Measurements from ENCODE around the gene ELOVL5. TPM values are rescaled to one million over a fixed set of nuclear protein-coding genes. Genes with fewer than 3 reads are reported as not detected.
"Not testable (repeated sequence)": the region's sequence is repeated elsewhere in the genome, so short reads cannot be mapped to it uniquely, and the experiment has no call there.

ELOVL5 gene
- total RNA-seq, 1 experiment from 2014 or later, result 12.4 TPM

DNA sequence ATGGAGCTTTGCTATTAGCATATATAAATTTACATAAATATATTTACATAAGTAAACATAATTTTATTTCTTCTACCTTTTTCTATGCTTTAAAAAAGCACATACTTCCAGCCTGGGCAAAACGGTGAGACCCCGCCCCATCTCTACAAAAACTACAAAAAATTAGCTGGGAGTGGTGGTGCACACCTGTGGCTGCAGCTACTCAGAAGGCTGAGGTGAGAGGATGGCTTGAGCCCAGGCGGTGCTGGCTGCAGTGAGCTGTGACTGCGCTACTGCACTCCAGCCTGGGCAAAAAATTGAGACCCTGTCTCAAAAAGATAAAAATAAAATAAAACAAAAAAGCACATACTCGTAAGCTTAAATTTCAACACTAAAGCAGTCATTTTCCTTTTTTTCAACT is 30.3 kb downstream of the ELOVL5 start:
- no peak for DNase-seq
- Histone ChIP-seq H3K36me3 (no peaks in the 10 kb centered on the region), H3K4me3 (no peak overlapping the region), H3K27me3 (no peaks in the 10 kb centered on the region), H3K9me3 (no peaks in the 10 kb centered on the region)

DNA sequence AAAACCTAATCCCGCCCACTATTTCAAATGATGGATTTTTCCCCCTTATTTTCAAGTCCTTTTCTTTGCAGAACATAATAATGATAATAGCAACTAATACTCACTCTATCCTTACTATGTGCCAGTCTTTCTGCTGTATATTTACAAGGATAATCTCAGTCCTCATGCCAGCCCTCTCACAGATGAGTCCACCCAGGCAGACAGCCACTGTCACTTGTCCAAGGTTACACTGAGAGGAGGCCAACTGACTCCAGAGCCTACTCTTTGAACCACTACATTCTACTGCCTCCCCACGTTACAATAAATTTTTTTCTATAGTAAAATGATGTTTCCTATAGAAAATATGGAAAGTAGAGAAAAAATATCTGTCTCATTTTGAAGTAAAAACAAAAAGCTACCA is 30.9 kb downstream of the ELOVL5 start:
- H3K36me3 ChIP-seq, result no peaks in the 10 kb centered on the region
- no peaks in the 10 kb centered on the region for H3K27me3 ChIP-seq
- no peaks in the 10 kb centered on the region for H3K9me3 ChIP-seq
- no peak overlapping the region for H3K4me3 ChIP-seq
- DNase-seq, result no peak

DNA sequence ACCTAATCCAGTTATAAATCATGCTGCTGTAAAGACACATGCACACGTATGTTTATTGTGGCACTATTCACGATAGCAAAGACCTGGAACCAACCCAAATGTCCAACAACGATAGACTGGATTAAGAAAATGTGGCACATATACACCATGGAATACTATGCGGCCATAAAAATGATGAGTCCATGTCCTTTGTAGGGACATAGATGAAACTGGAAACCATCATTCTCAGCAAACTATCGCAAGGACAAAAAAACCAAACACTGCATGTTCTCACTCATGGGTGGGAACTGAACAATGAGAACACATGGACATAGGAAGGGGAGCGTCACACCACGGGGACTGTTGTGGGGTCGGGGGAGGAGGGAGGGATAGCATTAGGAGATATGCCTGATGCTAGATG is 31.5 kb downstream of the ELOVL5 start:
- not testable (repeated sequence) for H3K9me3 ChIP-seq, H3K36me3 ChIP-seq, DNase-seq, H3K4me3 ChIP-seq, H3K27me3 ChIP-seq

DNA sequence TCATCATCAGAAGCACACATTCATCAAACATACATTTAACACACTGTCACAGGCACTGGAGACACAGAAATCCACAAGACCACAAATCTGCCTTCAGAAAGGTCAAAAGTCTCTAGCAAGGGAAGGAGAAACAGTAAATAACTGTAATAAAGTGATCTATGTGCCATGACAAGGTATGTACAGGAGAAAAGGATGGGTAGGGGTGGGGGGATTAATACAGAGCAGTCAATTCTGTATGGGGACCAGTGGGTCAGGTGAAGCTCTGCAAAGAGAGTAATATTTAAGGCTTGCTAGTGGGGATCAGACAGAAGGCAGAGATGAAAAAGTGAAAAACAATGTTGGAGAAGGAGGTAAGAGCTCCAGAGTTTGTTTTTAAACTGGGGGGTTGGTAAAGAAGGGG is 32.6 kb downstream of the ELOVL5 start:
- Histone ChIP-seq H3K9me3 (no peaks in the 10 kb centered on the region), H3K36me3 (no peaks in the 10 kb centered on the region), H3K4me3 (no peak overlapping the region), H3K27me3 (no peaks in the 10 kb centered on the region)
- no peak for DNase-seq

DNA sequence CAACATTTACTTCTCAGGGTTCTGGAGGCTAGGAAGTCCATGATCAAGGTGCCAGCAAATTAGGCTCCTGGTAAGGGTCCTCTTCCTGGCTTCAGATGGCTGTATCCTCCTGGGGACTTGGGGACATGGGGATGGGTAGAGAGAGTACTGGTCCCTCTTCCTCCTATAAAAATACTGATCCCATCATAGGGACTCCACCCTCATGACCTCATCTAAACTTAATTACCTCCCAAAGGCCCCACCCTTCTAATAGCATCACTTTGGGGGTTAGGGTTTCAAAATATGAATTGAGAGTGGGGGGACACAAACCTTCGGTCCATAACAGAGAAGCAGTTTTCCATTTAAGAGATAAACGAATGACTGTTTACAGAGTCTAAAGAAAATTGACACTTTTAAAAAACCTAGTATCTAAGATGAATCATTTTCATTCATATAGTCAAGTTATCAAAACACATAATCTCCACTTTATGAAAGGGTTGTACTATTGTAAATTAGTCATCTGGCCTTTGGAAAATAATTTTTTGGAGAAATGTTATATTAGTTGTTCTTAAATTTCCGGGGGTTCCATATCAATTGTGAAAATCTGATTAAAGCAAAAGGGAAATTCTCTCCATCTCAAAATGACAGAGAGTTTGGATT is 33.5 kb downstream of the ELOVL5 start:
- Histone ChIP-seq H3K4me3 (no peak overlapping the region), H3K36me3 (no peaks in the 10 kb centered on the region; the same call in 1 of the 2 replicates), H3K27me3 (no peaks in the 10 kb centered on the region), H3K9me3 (no peaks in the 10 kb centered on the region)
- no peak for DNase-seq

DNA sequence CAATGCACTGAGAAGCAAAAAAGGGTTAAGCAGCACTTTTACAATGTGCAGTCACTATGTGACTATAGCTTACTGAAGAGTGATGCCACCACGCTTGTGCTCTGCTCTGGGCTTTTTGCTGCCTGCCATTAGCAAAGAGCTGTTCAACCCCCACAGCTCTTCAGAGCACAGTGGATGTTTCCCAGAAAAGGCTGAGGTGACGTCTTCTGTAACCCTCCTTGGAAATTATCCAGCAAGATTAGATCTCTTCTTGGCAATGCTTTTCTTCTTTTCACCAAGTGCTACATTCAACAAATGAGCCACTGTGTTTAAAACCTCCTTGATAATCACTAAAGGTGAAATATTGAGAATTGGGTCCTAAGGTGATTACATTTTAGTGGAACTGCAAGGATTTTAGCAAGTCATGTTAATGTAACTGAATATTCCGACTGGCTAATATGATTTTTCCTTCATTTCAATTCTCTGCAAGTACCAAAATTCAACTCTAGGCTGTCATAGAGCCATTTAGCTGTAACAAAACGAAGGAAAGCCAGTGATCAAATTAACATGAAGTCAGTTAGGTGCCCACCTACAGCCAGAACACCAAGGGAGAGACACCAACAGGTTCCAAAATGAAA is 34.9 kb downstream of the ELOVL5 start:
- no peak overlapping the region for H3K4me3 ChIP-seq
- no peaks in the 10 kb centered on the region for H3K9me3 ChIP-seq
- no peak for DNase-seq
- no peaks in the 10 kb centered on the region for H3K27me3 ChIP-seq
- H3K36me3 ChIP-seq, result no peaks in the 10 kb centered on the region; the same call in 1 of the 2 replicates

DNA sequence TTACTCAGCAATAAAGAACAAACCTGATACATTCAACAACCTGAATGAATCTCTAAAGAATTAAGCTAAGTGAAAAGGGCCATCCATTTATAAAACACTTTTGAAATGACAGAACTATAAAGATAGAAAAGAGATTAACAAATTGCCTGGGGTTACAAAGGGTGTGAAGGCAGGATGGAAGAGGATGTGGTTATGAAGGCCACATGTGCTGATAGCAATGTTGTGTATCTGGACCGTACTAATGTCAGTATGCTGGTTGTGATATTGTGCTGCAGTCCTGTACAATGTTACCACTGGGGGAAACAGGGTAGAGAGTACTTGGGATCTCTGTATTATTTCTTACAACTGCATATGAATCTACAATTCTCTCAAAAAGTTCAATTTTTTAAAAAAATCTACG is 36.4 kb downstream of the ELOVL5 start:
- Histone ChIP-seq H3K27me3 (no peaks in the 10 kb centered on the region), H3K36me3 (no peaks in the 10 kb centered on the region; the same call in 1 of the 2 replicates), H3K9me3 (no peaks in the 10 kb centered on the region), H3K4me3 (no peak overlapping the region)
- no peak for DNase-seq

DNA sequence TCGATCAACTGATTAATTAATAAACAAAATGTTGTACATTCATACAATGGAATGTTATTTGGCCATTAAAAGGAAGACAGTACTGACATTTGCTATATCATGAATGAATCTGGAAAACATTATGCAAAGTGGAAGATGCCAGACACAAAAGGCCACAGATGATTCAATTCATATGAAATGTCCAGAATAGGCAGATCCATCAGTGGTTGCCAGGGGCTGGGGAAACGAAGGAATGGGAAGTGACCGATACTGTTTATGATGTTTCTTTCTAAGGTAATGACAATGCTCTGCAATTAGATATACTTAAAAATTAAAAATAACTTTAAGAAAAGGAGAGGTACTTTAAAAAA is 37.2 kb downstream of the ELOVL5 start:
- no peaks in the 10 kb centered on the region for H3K27me3 ChIP-seq
- peak; percentile 39 for DNase-seq
- H3K36me3 ChIP-seq, result no peaks in the 10 kb centered on the region; the same call in 1 of the 2 replicates
- H3K4me3 ChIP-seq, result no peak overlapping the region
- no peaks in the 10 kb centered on the region for H3K9me3 ChIP-seq

DNA sequence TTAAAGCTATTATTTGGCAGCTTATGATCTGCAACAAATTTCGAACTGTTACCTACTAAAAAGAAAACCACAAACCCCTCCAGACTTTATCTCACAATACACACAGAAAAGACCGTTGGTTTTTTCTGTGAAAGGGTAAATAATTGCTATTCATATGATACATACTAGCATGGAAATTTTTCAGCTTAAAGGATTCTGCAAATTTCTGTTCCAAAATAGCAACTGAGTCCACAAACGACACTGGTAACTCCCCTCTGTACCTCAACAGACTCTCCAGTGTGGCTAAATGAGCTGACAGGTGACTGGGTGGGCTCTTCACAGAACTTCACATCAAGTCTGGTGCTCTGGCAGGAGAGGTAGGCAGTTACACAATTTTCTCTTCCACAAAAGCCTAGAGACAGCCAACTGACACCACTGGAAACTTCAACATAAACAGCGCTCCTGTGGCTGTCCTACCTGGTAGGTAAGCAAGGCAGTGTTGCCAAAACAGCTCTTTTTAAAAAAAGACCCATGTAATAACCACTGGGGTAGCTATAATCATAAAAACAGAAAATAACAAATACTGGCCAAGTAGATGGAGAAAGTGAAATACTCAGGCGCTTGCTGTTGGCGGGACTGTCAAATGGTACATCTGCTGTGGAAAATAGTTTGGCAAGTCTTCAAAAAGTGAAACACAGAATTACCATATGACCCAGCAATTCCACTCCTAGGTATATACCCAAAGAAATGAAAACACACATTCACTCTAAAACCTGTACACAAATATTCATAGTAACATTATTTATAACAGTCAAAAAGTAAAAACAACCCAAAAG is 37.8 kb downstream of the ELOVL5 start:
- no peaks in the 10 kb centered on the region for H3K9me3 ChIP-seq
- H3K4me3 ChIP-seq, result no peak overlapping the region
- DNase-seq, result no peak
- H3K36me3 ChIP-seq, result no peaks in the 10 kb centered on the region; the same call in 1 of the 2 replicates
- H3K27me3 ChIP-seq, result no peaks in the 10 kb centered on the region

DNA sequence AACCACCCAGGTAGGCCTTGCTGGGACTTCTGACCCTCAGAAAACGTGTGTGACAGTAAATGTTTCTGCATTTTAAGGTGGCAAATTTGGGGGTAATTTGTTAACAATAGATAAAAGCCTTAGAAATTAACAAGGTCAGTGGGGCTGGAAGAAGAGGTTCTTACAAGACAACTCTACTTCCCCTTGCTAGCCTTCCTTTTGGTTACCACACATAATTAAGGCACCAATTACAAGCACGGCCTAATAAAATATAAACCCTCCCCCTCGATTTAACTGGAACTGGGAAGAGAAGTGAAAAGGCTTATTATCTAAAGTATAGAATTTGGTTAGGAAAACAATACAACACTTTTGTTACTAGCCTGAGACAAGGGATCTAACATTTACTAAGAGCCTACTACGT is 38.8 kb downstream of the ELOVL5 start:
- H3K9me3 ChIP-seq, result no peaks in the 10 kb centered on the region
- DNase-seq, result no peak
- H3K27me3 ChIP-seq, result no peaks in the 10 kb centered on the region
- no peak overlapping the region for H3K4me3 ChIP-seq
- no peaks in the 10 kb centered on the region; the same call in 1 of the 2 replicates for H3K36me3 ChIP-seq

DNA sequence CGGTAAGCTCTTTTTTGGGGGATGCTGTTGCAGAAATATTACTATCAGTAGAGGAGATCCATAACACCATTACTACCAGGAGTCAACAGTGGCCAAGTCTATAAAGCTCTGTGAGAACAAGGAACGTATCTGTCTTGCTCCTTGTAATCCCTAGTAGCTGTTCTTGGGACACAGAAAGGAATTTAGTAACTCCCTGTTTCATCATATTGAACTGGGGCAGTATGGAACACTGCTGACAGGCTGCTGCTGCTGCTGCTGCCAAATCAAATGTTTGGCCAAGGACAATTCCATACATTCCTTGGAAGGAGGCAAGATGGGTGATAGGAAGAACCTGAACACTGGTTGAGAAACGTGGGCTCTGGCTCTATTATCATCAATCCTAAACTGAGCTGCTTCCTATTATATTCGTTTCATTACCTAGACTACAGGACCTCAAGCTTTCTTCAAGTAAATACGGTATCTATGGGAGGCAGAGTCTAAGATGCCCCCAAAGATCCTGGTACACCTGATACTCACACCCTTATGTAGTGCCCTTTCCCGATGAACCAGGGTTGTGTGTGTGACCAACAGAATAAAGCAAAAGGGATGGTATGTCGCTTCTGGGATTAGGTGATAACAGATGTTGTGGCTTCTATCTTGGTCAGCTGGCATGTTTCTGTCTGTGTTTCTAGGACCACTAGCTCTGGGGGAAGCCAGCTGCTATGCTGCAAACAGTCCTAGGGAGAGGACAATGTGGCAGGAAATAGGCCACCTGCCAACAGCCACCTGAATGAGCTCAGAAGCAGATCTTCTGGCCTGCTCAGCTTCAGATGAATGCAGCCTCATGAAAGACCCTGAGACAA is 39.5 kb downstream of the ELOVL5 start:
- no peaks in the 10 kb centered on the region for H3K9me3 ChIP-seq
- peak; percentile 44 for DNase-seq
- no peak overlapping the region for H3K4me3 ChIP-seq
- no peaks in the 10 kb centered on the region for H3K27me3 ChIP-seq
- no peaks in the 10 kb centered on the region; the same call in 1 of the 2 replicates for H3K36me3 ChIP-seq

DNA sequence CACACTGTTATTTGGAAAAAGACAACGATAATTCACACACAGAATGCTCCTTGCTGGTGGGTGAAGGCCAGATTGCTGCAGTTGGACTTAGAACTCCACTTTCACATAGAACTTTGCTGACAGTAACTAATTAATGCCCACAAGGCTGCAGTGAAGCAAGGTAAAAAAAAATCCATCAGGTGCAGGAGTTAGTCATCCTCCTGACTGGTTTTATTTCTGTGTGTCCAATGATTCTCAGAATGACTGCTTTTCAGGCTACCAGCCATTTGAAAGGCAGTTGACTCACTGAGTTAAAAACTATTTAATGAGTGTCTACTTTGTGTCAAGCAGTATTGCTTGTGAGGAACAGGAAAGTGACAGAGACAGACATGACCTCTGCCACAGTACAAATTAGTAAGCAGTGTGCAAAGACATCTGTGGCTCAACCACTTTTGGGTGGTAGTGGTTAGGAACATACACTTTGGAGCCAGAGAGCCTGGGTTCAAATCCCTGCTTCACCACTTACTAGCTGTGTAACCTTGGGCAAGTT is 41.9 kb downstream of the ELOVL5 start:
- DNase-seq, result no peak
- no peak overlapping the region for H3K4me3 ChIP-seq
- H3K9me3 ChIP-seq, result no peaks in the 10 kb centered on the region
- no peaks in the 10 kb centered on the region; the same call in 1 of the 2 replicates for H3K36me3 ChIP-seq
- no peaks in the 10 kb centered on the region for H3K27me3 ChIP-seq

DNA sequence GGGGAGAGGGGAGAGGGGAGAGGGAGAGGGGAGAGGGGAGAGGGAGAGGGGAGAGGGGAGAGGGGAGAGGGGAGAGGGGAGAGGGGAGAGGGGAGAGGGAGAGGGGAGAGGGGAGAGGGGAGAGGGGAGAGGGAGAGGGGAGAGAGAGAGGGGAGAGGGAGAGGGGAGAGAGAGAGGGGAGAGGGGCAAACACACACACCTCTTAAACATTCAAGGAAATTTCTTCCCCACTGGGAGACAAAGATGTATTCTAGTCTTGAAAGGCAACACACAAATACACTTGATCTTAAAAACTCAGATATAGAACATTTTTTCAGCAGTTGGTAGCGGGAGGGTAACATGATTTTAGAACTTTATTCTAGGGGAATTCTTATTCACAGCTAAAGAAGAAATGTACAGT is 42.5 kb downstream of the ELOVL5 start:
- H3K27me3 ChIP-seq, H3K9me3 ChIP-seq, H3K36me3 ChIP-seq, DNase-seq, H3K4me3 ChIP-seq: not testable (repeated sequence)

DNA sequence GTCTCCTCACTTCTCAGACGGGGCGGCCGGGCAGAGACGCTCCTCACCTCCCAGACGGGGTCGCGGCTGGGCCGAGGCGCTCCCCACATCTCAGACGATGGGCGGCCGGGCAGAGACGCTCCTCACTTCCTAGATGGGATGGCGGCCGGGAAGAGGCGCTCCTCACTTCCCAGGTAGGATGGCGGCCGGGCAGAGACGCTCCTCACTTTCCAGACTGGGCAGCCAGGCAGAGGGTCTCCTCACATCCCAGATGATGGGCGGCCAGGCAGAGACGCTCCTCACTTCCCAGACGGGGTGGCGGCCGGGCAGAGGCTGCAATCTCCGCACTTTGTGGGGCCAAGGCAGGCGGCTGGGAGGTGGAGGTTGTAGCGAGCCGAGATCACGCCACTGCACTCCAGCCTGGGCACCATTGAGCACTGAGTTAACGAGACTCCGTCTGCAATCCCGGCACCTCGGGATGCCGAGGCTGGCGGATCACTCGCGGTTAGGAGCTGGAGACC is 43.2 kb downstream of the ELOVL5 start:
- not testable (repeated sequence) for H3K27me3 ChIP-seq, DNase-seq, H3K36me3 ChIP-seq, H3K4me3 ChIP-seq, H3K9me3 ChIP-seq

DNA sequence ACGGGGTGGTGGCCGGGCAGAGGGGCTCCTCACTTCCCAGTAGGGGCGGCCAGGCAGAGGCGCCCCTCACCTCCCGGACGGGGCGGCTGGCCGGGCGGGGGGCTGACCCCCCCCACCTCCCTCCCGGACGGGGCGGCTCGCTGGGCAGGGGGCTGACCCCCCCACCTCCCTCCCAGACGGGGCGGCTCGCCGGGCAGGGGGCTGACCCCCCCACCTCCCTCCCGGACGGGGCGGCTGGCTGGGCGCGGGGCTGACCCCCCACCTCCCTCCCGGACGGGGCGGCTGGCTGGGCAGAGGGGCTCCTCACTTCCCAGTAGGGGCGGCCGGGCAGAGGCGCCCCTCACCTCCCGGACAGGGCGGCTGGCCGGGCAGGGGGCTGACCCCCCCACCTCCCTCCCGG is 43.8 kb downstream of the ELOVL5 start:
- not testable (repeated sequence) for H3K9me3 ChIP-seq, H3K4me3 ChIP-seq, H3K27me3 ChIP-seq, H3K36me3 ChIP-seq, DNase-seq

DNA sequence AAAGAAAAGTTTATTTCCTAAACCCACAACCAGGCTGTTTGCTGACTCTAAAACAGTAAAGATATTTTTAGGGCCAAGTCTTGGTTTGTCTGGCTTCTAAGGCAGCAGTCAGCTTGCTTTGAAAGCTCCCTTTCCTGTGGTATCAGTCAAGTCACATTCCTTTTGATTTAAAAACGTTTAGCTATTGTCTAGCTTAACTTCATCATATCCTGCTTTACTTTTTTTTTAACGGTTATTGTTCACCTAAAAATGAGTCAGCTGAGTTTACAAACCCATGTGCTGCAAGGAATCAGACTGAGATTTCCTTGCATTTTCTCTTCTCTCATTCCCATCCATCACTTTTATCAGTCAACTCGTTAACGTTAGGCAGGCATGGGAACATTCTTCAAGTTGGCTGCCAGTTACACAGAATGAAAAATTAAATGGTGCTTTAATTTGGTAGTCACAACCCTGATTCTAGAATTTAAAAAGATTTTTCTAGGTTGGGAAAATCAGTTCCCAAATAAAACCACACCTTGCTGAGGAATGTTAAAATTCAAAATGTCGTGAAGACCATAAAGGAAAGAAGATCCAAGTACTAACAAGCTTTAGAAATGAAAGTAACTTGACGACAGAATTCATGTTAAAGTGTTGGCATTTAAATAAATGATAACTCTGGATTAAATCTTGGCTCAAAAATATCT is 45.9 kb downstream of the ELOVL5 start:
- H3K27me3 ChIP-seq, result no peaks in the 10 kb centered on the region
- H3K36me3 ChIP-seq, result no peaks in the 10 kb centered on the region
- peak; percentile 15 for DNase-seq
- H3K4me3 ChIP-seq, result no peak overlapping the region
- H3K9me3 ChIP-seq, result no peaks in the 10 kb centered on the region

Measured in MG63 (cell line).